PFSK-1 (cell line): ENCODE results near the gene SYTL2.

ENCODE experiments used
- SIN3A ChIP-seq: IDR thresholded peaks from 2 replicates; pipeline ENCODE4 v1.6.1; 2012; ENCODE audit warnings: mild to moderate bottlenecking, low read length, moderate library complexity, borderline replicate concordance; ENCODE audit not compliant: insufficient read depth
- TF ChIP-seq, protein P1 (sequence below), 2 experiments: IDR thresholded peaks; 2 replicates each; pipeline versions ENCODE4 v1.6.1 to v1.8.0; 2011 to 2012; ENCODE audit warnings: low read depth in 2 of 2, low read length in 2 of 2, control low read depth in 1 of 2, inconsistent platforms in 1 of 2, mild to moderate bottlenecking in 1 of 2, moderate library complexity in 1 of 2; ENCODE audit not compliant: insufficient read depth in 1 of 2

DNA sequence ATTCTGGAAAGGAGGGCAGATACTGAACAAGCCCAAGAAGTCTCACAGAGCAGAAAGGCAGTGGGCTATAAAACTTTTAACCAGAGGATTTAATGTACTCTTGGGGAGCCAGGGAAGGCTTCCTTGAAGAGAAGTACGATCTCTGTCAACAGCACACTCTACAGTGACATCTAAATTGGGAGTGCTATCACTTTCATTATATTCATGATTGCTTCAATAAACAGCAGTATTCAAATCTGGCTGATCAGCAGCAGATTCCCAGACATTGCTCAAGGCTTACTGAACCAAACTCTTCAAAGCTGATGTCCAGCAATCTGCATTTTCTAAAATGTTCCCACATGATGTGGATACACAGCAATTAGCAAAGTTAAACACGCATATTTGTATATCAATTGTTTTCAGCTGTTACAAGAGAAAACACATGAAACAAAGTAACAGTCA, 44.2 kb downstream of the SYTL2 start:
- TF ChIP-seq, protein P1, sequence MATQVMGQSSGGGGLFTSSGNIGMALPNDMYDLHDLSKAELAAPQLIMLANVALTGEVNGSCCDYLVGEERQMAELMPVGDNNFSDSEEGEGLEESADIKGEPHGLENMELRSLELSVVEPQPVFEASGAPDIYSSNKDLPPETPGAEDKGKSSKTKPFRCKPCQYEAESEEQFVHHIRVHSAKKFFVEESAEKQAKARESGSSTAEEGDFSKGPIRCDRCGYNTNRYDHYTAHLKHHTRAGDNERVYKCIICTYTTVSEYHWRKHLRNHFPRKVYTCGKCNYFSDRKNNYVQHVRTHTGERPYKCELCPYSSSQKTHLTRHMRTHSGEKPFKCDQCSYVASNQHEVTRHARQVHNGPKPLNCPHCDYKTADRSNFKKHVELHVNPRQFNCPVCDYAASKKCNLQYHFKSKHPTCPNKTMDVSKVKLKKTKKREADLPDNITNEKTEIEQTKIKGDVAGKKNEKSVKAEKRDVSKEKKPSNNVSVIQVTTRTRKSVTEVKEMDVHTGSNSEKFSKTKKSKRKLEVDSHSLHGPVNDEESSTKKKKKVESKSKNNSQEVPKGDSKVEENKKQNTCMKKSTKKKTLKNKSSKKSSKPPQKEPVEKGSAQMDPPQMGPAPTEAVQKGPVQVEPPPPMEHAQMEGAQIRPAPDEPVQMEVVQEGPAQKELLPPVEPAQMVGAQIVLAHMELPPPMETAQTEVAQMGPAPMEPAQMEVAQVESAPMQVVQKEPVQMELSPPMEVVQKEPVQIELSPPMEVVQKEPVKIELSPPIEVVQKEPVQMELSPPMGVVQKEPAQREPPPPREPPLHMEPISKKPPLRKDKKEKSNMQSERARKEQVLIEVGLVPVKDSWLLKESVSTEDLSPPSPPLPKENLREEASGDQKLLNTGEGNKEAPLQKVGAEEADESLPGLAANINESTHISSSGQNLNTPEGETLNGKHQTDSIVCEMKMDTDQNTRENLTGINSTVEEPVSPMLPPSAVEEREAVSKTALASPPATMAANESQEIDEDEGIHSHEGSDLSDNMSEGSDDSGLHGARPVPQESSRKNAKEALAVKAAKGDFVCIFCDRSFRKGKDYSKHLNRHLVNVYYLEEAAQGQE (IDR thresholded peaks at IDR 0.05; ENCODE audit: insufficient read depth in 1 of 2, low read depth in 2 of 2, low read length in 2 of 2) = no peak
- TF ChIP-seq SIN3A = no peak
